Non-pigmented ciliary epithelial cell (primary cell): ENCODE data around the gene PSD2.

Source experiments
- DNase-seq: peaks from one replicate; pipeline ENCODE4 v3.0.0-alpha.2; 2010; ENCODE audit warnings: low read depth

Gene PSD2

GRCh38 chr5:139880416-139881142 lies 85.0 kb downstream of the PSD2 start:
- no peak for DNase-seq

DNA sequence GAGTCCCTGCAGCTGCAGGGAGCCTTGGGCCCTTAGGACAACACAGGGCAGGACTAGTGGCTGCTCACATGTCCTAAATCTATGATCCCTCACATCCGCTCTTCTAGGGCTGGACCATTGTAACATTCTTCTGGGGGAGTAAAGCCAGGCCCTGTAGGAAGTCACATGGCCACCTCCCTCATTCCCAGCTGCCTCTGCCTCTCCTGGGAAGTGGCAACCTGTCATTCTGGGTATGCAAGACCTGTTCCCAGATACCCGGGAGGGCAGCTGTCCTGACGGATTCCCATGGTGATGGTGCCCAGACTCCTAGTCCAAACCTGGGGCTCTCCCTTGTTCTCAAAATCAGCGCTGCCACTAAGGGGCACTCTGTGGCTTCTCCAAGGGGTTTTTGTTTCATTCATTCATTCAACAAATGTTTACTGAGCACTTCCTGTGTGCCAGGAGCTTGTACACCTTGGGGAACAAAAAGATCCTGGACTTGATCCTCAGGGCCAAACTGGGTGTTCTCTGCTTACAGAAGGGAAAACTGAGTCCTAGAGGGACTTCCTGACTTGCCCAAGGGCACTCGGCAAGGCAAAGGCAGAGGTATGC lies 85.6 kb downstream of the PSD2 start:
- no peak for DNase-seq

DNA sequence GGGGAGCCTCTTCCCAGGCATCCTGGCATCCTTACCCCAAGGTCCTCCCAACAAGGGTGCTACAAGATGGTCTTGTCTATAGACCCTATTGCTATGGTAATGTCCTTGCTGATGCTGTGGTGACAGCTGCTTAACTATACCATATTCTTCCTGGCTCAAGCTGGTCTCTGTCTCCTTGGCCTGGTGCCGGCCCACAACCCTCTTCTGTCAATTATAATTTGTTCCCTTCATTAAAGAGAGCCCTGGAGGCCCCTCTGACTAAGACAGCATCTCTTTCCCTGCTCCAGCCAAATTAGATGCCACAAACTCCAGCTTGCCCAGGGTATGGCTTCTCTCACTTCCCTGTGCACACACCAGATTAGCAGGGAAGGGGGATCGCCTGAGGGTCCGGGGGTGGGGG lies 86.7 kb downstream of the PSD2 start:
- DNase-seq, result no peak

DNA sequence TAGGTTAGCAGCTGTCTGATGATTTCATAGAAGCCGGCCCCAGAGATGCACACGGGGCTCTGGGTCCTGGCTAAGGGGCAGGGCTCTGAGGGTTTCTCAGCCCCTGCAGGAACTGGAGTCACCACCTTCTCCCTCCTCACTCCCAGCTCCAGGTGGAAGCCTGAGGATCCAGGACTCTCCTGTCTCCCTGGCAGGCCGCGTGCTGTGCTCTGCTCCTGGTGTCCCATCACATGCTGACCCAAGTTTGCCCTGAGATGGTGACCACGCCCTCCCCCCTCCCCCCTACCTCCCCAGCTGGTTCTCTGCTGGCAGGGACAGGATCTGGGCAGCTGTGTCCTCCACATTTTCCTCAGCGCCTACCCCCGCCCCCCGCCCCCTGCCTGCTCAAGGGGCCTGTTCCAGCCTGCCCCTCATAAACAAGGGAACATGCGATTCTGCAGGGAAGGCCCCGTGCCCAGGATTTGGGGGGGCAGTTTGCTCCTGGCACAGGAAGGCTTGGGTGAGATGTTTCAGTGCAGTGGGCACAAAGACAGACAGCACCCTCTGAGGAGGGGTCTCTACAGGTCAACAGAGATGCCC lies 87.4 kb downstream of the PSD2 start:
- no peak for DNase-seq

DNA sequence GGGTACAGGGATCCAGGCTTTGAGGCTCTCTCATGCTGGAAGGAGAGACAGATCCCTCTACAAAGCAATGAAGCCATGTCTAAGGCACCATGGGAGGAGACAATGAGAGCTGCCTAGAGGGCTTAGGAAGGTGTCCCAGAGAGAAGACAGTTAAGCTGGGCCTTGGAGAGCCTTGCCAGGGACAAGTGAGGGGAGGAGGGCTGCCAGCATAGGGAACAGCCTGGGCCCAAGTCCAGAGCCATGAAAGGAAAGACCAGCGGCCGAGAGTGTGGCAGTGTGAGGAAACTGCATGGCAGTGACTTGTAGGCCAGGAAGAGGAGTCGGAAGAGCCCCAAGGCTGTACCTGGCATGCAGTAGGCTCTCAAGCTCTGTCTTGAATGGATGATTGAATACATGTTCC lies 88.5 kb downstream of the PSD2 start:
- no peak for DNase-seq

DNA sequence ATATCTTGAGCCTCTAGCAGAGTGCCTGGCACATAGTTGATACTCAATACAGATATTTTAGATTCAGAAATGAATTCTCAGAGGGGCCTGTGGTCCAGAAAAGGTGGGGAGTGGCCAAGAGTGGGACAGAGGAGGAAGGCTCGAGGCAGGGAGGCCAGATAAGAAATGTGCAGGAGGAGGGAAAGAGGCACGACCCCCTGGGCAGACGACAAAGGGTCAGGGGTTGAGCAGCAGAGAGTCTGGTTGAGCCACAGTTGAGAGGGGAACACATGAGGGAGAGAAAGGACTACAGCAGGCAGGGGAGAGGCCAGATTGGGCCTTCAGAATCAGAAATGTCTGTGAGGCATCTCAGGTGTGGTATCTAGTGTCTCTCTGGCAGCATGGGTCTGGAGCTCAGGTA lies 89.1 kb downstream of the PSD2 start:
- DNase-seq, result no peak

GRCh38 chr5:139885172-139885856 lies 89.7 kb downstream of the PSD2 start:
- DNase-seq, result no peak

DNA sequence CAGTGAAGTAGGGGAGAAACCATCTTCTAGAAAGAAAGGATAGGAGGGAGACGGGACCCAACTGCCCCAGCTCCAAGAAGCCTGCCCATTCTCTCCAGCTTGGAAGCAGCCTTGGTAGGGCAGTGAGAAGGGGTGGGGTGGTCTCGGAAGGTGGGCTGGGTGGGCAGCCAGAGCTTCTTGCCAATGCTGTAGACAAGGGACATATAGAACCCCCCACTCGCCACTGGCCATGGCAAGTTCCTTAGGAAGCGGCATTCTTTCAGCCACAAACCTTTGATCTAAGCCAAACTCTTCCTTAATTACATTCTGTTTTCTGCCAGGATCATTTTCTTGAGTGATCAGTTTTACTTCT lies 90.2 kb downstream of the PSD2 start:
- DNase-seq, result no peak

DNA sequence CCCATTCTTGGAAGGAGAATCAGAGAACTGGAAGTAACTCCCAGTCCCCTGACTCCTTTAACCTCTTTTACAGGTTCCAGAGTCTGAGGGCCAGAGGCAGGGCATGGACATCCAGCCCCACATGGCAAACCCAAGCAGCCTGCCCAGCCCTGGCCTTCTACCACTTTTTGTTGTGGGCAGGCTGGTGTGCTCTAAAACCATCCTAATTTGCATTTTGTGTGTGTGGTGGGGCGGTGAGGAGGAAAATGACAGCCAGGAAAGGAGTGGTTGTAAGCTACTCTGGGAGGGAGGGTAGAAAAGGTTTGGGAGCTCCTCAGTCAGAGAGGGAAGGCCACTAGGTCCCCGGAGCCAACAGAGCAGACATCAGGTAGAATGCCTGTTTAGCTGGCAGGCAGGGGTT lies 90.6 kb downstream of the PSD2 start:
- DNase-seq, result no peak

DNA sequence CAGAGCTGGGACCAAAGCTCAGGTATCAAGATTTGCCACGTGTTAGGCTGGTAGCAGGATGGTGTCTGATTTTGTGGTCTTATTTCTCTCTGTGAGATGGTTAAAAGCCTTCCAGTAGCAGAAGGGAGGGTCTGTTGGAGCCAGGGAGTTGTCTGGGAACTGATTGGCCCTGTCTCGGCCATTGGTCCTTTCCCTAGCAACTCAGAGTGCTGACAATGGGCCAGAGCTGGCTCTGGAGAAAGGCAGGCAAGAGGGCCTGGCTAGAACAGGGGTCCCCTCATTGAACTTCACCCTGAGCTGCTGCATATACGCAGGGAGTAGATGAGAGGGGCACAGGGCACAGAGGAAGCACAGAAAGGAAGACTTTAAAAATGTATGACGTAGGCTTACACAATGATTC lies 92.8 kb downstream of the PSD2 start:
- DNase-seq, result no peak

GRCh38 chr5:139889410-139889809 lies 93.8 kb downstream of the PSD2 start:
- no peak for DNase-seq

DNA sequence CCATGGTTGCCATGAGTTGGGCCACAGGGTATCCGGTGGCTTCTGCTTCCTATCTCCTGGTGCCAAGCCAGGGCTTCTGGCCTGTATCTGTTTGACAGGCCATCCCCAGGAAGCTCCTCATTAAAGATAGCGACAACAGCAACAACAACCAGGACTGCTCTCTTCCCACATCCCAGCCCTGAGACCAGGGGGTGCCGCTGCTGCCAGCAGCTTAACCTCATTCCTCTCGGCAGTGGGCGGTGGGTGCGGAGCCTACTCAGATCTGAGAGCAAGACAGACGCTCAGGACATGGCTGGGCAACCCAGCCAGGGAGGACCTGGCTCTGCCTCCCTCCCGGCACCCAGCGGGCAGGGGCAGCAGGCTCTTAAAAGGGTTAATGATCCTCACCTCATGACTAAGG lies 98.3 kb downstream of the PSD2 start:
- no peak for DNase-seq
